Coronary artery (tissue), 2 donors: ENCODE data around the gene SCNN1A.
A peak's percentile ranks its signal among the peaks of the same experiment; 100 is the strongest.

Experiments
- DNase-seq: peaks from one replicate; pipeline ENCODE4 v3.0.0-alpha.2; 2017; ENCODE audit warnings: low spot score
- H3K27ac ChIP-seq, 2 donors: fragments of 200-600 bp; sonication (generic); one replicate each; pipeline ENCODE4 v1.5.1; 2016 to 2019
- H3K4me3 ChIP-seq: fragments of 200-600 bp; sonication (generic); 2 replicates; pipeline ENCODE4 v1.5.1; 2016; ENCODE audit warnings: mild to moderate bottlenecking, moderate library complexity
- TF ChIP-seq, protein P1 (sequence below): fragments of 200-600 bp; sonication (generic); IDR thresholded peaks from one replicate; pipeline ENCODE4 v1.5.1; 2019; ENCODE audit warnings: antibody characterized with exemption

The SCNN1A gene

GRCh38 chr12:6315184-6315583, 60.2 kb downstream of the SCNN1A start:
- Histone ChIP-seq H3K4me3 (no peak overlapping the region), H3K27ac (no peak overlapping the region)
- TF ChIP-seq, protein P1, sequence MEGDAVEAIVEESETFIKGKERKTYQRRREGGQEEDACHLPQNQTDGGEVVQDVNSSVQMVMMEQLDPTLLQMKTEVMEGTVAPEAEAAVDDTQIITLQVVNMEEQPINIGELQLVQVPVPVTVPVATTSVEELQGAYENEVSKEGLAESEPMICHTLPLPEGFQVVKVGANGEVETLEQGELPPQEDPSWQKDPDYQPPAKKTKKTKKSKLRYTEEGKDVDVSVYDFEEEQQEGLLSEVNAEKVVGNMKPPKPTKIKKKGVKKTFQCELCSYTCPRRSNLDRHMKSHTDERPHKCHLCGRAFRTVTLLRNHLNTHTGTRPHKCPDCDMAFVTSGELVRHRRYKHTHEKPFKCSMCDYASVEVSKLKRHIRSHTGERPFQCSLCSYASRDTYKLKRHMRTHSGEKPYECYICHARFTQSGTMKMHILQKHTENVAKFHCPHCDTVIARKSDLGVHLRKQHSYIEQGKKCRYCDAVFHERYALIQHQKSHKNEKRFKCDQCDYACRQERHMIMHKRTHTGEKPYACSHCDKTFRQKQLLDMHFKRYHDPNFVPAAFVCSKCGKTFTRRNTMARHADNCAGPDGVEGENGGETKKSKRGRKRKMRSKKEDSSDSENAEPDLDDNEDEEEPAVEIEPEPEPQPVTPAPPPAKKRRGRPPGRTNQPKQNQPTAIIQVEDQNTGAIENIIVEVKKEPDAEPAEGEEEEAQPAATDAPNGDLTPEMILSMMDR = no peak
- no peak for DNase-seq

DNA sequence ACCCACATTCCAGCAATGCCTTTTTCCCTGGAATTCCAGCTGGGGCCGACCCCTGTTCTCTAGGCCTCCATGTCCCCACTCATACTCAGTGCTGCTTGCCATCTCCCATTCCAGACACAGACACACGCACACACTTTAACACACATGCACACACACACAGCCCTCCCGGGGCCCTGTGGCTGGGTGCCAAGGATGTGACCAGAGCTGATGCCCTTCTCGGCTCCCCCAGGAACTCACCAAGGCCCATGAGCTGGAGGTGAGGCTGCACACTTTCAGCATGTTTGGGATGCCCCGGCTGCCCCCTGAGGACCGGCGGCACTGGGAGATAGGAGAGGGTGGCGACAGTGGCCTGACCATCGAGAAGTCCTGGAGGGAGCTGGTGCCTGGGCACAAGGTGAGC, 60.6 kb downstream of the SCNN1A start:
- no peak overlapping the region for H3K27ac ChIP-seq
- H3K4me3 ChIP-seq = no peak overlapping the region
- no peak for DNase-seq
- TF ChIP-seq, protein P1 = no peak

DNA sequence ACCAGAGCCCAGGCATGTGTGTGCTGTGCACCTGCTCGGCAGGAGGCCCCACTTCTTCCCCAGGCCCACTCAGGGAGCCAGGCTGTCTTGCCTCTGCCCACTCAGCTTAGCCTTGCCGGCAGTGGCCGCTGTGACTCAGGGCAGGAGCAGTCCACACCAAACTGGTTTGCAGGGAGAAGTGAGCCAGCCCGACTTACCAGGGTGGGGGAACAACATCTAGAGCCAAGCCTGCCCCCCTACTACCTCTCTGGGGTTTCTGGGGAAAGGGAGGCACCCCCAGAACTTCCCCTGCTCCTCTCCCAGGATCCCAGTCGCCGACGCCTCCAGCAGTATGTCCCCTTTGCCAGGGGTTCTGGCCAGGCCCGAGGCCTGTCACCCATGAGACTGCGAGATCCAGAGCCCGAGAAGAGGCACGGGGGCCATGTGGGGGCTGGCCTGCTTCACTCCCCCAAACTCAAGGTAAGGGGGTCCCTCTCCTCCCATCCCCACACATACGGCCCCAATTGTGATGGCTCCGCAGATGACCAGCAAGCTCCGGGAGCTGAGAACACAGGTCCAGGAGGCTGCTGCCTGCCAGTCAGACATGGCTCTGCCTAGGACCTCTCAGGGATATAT, 61.9 kb downstream of the SCNN1A start:
- Histone ChIP-seq H3K4me3 (no peak overlapping the region), H3K27ac (no peak overlapping the region)
- no peak for DNase-seq
- TF ChIP-seq, protein P1 = no peak

GRCh38 chr12:6312529-6313325, 62.6 kb downstream of the SCNN1A start:
- no peak overlapping the region for H3K4me3 ChIP-seq
- no peak for DNase-seq

GRCh38 chr12:6311822-6312528, 63.4 kb downstream of the SCNN1A start:
- TF ChIP-seq, protein P1 = no peak
- Histone ChIP-seq H3K4me3 (no peak overlapping the region), H3K27ac (no peak overlapping the region)
- no peak for DNase-seq

More at GRCh38 chr12:6312529-6313325, 62.6 kb downstream of the SCNN1A start:
- H3K27ac ChIP-seq = no peak overlapping the region
- TF ChIP-seq, protein P1 = no peak

DNA sequence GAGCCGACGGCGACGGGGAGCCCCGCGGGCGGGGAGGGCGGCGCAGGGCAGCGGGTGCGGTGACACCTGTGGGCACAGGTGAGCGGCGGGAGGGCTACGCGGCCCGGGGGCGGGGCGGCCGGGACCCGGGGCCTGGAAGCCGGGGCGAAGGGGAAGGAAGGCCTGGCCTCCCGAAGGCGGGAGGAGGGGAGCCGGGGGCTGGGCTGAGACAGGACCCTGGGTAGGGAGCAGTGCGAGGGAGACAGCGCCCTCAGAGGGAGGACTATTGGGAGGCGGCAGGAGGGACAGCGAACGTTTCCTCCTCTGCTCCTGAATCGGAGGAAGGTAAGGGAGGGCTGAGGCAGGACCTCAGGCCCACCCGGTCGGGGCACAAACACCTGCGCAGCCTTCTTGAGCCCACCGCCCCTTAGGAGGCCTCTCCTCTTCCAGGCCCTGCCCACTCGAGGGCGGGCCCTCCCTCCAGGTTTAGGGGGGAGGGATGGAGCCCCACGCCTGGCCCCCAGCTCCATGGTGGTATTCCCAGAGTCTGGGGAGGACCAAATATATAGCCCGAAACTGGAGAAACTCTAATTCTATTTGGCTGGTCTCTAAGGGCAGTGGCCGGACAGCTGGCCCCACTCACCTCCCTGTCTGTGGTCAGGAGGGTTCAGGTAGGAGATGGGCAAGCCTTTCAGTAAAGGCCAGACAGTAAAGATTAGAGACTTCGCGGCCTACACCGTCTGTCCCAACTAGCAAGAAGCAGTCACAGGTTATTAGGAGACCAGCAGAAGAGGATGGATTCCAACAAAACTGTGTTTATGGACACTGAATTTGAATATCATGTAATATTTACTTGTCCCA, 64.4 kb downstream of the SCNN1A start:
- peak overlapping the region; percentile 67 for H3K4me3 ChIP-seq
- DNase-seq = no peak
- no peak overlapping the region for H3K27ac ChIP-seq
- TF ChIP-seq, protein P1 = no peak
